GM19239 (cell line): ENCODE measurements around the gene RPA3.

ENCODE experiments used
- DNase-seq: peaks from one replicate; pipeline ENCODE4 v3.0.0; 2011; ENCODE audit warnings: low spot score; ENCODE audit not compliant: insufficient read length
- FAIRE-seq: peaks from 2 replicates; lab custom pipeline; 2011; peaks lifted over from hg19 to GRCh38; lab: Jason Lieb, UNC

Gene RPA3

DNA sequence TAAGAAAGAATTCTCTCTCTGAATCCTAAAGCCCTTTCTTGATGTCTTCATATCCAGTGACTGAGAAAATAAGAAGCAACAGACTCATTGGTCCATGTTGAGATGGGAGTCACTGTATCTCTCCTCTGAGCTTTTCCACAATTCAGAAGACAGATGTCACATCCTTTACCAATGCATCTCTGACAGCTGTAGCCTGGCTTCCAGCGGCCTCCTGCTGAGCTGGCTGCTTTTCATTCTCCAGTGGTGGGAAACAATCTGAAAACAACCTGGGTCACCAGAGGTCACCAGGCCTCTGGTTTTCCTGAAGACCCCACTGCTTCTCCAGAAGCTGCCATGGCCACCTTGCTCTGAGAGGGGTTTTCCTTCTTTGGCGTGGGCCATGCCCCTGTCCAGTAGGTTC, 18.3 kb upstream of the RPA3 start:
- DNase-seq (no peak), FAIRE-seq (no peak)

DNA sequence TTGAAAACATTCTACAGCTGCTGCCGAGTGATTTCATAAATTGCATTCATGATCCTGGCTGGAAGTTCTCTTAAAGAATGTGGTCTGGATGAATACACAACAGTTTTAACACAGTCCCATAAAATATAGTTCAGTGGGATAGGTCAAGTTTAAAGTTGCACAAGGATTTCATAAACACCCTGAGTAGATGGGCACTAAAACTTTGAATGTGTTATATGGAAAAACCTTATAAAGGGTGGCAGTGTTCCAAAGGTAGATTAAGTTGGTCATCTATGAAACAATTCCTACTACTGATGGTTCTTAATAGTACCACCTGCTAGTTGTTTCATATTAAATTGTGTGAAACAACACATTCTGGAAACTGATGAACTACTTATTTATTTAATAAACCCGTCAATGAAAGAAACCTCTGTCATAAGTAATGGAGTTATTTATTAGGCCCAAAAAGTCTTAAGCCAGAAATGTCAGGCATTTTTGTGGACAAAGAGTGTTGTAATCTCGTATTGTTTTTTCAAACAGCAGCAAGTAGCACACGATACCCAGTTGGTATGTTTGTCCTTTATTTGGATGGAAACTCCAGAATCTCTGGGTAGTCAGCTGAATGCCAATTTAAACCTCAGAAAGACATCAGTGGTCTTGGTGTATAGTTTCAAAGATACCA, 14.3 kb upstream of the RPA3 start:
- DNase-seq (no peak), FAIRE-seq (peak; percentile 26)

DNA sequence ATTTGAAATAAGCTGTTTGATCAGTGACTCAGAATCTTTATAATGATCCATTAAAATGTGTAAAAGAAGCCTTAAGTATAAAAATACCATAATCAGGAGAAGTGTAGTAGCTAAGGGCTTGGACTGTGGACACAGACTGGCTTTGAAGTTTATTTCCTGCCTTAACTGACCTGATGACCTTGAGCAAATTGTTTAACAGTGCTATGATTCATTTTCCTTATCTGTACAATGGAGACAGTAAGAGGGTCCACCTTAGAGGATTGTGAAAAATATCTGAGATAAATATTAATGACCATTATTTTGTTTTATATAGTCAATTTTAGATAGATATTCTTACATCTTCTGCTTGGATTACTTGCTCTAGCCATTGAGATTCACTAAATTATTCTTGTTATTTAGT, 13.3 kb upstream of the RPA3 start:
- peak; percentile 33 for FAIRE-seq
- no peak for DNase-seq

DNA sequence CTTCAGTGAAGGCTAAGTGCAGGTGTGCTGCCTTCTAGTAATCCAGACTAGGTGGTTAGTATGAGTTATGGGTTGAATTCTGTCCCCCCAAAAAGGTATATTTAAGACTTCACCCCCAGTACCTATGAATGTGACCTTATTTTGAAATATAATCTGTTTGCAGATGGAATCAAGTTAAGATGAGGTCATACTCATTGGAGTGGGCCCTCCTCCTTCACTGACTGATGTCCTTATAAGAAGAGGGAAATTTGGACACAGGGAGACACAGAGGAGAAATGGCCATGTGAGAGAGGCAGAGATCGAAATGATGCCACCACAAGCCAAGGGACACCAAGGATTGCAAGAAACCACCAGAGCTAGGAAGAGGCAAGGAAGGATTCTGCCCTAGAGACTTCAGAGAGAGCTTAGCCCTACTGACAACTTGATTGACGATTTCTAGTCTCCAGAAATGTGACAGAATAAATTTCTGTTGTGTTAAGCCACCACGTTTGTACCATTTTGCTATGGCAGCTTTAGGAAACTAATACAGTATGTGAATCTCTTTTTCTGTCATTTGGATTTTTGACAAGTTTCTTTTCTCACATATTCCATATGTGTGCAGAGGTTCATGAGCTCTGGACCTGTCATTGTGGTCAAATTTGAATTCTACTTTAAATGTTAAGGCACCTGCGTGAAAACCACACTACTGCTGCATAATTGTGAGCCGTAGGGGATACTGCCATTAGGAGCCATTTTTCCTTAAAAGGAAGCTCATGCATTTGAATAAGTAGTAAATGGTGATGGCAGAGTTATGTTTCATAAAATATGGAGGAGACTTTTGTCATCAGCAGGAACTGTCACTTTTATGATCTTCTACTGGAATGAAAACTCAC, 2.6 kb upstream of the RPA3 start:
- no peak for DNase-seq
- peak; percentile 62 for FAIRE-seq

DNA sequence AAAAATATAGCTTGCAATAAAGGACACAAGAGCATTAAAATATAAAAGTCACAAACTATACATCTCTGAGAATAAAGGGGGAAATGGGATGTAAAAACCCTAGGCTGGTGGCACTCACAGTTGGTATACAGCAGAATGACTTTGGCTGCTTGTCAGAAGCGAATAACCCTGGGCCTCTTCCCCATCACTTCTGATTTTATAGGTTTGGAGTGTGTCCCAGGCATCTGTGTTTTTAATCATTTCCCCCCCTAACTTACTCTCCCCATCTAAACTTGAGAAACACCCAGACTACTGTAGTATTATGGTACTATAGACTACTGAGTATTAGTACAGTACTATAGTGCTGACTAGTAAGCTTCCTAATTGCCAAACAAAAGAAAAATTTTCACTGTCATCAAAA, 1.8 kb upstream of the RPA3 start:
- FAIRE-seq (no peak), DNase-seq (no peak)

DNA sequence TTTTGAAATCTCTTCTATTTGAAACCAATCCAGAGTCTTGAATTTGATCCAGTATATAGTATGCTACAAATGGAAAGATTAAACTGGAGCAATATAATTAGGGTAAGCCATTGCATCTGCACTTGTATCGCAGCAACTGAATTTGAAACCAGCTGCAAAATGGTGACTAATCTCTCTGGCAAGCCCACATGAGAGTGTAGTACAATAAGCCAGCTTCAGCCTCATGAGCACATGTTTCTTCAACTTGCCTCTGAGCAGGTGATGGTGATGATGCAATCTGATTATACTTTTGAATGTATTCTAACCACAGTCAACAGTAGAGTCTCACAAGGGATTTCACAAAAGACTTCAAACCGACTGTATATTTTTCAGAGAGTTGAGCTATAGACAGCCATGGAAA, 829 bp upstream of the RPA3 start:
- peak; percentile 15 for DNase-seq

DNA sequence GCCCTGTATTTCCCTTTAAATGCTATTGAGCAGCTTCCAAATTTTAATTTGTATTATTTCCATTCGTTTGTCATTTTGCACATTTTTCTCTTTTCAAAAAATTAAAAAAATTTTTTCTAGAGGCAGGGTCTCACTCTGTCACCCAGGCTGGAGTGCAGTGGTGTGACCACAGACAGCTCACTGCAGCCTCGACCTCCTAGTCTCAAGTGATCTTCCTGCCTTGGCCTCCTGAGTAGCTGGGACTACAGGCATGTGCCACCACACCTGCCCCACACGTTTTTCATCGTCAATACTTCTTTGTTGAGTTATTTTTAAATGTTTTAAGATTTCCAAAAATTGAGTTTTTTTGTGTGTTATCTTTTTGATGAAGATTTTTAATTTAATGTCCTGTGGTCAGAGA, 4.7 kb downstream of the RPA3 start:
- no peak for DNase-seq
- FAIRE-seq = no peak

More for the DNA sequence above, 829 bp upstream of the RPA3 start:
- FAIRE-seq = peak; percentile 85

DNA sequence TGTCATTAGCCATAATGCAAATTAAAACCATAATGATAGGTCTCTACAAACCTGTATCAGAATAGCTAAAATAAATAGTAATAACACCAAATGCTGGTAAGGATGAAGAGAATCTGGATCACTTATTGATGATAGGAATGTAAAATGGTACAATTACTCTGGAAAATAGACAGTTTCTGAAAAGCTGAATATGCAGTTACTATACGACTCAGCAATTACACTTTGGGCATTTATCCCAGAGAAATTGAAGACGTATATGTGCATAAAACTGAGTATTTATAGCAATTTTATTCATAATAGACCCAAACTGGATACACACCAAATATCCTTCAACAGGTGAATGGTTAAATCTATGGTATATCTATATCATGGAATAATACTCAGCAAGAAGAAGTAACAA, 7.9 kb downstream of the RPA3 start:
- DNase-seq = no peak
- no peak for FAIRE-seq

DNA sequence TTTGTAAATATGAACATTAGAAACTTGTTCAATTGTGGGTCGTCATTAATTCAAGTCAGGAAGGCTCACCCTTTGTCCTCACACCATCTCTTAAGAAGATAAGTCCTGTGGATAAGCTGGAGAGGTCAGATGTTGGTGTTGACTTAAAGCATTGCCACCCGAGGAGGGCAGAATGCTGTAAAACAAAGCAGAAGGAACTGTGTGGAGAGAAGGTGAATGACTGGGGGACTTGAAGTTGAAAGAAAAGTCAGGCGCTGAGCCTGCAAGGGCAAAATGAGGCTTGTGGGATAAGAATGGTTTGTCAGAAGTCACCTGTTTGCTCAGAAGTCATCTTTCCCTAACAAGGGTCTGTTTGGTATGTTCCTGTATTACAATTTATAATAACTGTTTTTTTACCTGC, 9.1 kb downstream of the RPA3 start:
- FAIRE-seq = peak; percentile 55
- DNase-seq = no peak

DNA sequence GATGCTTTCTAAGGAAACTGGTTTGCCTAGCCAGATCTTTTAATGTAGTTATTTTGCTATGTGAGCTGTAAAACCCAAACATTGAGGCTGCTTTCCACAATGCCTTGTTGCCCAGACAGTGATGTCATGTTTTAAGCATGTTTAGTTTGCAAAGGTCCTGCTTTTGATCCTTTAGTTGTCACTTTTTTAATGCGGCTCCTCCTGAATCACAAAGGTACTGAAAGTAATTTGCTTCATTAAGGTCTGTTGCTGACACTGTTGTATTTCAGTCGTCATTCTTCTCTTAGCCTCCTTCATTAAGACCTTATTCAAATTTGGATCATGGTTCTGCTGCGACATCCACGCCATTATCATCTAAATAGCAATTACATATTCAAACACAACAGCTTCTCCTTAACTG, 10.6 kb downstream of the RPA3 start:
- FAIRE-seq (peak; percentile 55), DNase-seq (no peak)

DNA sequence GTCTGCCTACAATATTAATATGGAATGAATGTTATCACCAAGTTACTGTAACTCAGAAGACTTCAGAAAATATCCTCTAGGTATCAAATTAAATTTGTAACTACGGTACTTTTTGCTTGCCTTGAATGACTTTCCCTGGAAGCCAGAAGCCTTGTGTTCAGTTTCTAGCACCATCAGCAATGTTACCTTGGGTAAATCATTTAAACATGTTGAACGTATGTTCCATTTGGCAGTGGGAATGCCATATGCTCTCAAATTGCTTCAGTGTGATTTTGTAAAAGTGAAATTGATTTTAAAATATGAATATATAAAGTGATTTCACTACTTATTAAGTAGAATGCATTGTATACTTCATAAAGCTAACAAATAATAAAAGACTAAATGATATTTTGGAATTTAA, 11.2 kb downstream of the RPA3 start:
- DNase-seq = no peak
- no peak for FAIRE-seq

DNA sequence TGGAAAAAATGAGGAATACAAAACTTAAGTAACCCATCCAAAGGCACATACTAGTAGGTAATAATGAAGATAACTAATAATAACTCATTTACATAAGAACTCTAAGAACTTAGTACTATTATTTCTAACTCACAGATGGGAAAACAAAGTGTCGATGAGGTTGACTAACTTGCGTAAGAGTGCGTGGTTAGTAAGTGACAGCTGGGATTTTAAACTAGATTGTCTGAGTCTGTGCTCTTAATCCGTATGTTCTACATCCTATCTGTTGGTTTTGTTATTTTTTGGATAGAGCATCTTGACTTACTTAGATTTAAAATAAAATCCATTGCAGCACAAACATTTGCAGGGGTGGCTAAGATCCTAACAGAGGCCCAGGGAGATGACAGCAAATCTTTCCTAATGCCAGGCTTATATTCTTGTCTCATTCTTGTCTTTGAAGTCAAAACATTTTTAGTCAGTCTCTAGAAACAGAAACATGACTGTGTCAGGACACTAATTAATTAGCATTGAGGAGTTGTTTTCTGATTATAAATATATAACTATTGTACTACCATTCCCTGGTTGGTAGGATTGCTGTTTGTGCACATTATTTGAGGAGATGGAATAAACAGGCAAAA, 11.7 kb downstream of the RPA3 start:
- FAIRE-seq = peak; percentile 63
- no peak for DNase-seq

DNA sequence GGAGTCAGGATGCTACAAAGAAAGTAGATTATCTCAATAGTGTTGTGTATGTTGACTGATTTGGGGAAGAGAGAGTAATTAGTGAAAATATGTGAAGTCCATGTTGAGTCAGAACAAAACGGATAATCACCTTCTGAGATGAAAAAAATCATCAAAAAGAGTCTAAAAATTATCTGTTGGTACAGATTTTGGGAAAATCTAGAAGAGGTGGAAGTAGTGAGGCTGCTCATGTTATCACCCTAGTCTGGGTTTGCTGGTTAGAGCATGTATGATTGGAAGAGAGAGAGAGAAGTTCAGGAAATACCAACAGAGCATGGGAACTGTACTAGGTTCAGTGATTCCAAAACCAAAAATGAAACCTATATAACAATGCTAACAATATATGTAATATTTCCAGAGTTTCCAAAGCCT, 12.3 kb downstream of the RPA3 start:
- DNase-seq = no peak
- FAIRE-seq = peak; percentile 87

DNA sequence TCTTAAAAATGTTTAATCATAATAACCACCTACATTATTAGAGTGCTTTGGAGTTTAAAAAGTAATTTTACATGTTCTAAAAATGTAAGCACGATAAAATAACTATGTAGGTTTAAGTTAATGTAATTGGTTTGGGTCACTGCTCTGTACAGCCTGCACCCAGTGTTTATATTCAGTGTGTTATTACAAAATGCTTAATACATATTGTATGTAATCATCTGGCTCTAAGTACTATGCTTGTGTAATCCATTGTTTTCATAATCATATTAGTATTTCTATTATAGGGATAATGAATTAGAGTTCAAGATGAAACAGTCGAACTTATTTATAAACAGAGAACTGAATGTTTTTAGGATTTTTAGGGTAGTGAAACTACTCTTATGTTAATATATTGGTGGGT, 13.1 kb downstream of the RPA3 start:
- no peak for DNase-seq
- peak; percentile 39 for FAIRE-seq

DNA sequence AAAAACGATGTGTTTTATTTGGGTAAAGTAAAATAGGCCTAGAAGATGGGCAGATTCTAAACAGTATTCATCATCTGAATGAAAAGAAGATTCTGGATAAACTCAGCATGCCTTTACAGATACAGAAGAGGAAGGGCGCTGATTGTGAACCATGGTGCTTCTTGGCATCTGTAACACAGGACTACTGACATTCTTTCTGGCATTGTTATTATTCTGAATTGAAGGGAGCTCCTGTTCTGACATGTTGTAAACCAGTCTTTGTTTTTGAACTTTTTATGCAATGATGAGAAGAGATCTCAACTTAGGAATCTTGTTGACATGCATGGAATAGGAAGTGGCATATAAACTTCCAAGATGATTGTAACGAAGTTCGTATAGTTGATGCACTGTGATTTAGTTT, 13.5 kb downstream of the RPA3 start:
- DNase-seq (no peak), FAIRE-seq (no peak)

DNA sequence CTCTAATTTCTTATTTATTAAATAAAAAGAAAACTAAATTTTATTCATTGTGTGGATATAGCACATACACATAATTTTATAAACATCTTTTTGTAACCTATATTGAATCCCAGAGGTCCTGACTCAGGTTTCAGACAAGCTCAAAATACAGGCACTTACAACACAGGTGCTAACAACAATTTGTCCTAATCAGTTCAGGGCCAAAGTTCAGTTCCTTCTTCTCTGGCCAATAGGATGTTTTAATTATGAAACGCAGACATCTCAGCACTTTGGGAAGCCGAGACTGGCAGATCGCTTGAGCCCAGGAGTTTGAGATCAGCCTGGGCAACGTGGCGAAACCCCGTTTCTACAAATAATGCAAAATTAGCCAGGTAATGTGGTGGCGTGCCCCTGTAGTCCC, 15.0 kb downstream of the RPA3 start:
- FAIRE-seq (no peak), DNase-seq (no peak)

DNA sequence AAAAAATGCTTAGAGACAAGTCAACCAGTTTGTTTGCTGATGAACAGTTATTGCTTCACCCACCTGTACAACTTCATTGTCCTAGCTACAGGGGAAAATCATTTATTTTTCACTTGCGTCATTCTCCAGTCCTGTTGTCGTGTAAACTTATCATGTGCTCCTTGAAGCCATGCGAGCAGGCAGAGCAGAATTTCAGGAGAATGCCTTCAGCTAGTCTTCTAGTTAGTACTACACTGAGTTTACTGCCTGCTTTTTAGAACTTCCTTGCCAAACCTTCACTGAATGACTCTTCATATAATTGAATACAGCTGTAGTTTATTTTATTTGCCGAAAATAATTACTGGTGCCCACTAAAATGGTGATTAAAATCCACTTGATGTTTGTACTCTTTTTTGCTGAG, 15.6 kb downstream of the RPA3 start:
- DNase-seq = no peak
- peak; percentile 56 for FAIRE-seq

DNA sequence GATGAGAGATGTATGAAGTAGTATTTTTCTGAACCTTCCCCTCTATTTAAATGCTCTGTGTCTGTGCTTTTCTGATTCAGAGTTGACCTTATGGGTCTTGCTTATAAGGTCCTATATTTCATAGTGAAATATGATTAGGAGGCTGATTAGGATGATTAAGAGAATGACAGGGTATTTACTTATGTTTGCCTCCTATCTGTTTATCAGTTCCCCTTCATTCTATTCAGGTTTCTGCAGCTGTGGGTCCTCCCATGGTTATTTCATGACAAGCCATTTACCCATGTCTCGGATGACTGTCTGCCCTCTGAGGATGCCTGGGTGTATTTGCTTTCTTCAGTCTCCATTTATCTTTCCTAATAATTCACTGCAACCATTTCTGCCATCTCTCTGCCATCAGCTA, 16.9 kb downstream of the RPA3 start:
- DNase-seq = no peak
- FAIRE-seq = peak; percentile 68

DNA sequence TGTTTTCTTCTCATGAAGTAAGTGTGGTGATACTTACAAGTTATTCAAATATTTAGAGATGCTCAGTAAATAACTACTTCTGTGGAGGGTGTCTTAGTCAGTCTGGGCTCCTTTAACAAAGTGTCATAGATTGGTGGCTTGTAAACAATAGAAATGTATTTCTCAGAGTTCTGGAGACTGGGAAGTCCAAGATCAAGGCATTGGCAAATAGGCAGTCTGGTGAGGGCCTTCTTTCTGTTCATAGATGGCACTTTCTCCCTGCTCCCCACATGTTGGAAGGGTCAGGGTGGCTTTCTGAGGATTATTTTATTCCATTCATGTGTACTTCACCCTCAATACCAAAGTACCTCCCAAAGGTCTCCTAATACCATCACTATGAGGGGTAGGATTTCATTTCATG, 18.4 kb downstream of the RPA3 start:
- no peak for DNase-seq
- FAIRE-seq = no peak

DNA sequence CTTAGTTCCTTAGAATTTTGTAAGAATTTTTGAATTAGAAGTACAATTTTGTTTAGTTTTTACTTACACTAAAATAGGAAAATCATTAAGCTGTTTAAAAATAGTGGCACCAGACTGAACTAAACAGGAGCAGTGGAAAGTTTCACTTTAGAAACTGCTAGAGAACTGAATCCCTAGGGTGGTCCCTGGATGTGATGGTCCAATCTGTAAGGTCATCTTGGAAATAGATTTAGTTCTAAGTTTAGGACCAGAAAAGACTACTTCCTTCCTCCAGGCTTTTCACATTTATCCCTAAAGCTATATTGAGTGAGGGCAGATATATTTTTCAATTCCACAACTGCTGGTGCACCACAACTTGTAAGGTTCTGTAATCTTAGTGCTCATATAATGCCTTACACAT, 19.0 kb downstream of the RPA3 start:
- no peak for DNase-seq
- peak; percentile 75 for FAIRE-seq

DNA sequence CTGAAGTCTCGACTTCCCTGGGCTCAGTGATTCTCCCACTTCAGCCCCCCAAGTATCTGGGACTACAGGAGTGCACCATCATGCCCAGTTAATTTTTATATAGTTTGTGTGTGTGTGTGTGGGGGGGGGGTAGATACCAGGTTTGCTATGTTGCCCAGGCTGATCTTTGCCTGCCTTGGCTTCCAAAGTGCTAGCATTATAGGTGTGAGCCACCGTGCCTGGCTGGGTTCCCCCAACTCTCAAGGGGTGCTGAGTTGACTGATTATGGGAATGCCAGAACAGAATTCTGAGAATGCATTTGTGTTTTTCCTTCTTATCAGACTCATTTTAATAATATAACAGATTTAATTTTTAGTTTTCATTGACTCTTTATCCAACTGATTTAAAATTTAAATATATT, 19.5 kb downstream of the RPA3 start:
- FAIRE-seq (no peak), DNase-seq (no peak)
